ENCODE data around the gene FRMD1.

FRMD1 gene

DNA sequence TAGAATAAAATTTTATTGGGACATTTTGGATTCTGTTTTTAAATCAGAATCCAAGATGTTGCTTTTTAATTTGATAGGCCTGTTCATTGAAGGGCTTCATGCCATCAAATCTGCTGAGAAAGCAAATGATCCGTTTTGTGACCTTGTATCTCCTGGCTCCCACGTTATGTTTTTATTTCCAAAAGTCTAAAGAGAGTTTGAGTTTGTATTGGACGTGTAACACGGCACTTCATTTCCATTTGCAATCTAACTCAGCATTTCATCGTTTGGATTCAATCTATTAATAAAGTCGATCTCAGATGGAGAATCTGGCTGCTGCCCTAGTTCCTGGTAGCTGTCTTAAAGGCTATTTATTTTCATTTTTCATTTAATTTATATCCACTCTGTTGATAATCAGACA is 64.6 kb downstream of the FRMD1 start:
- Histone ChIP-seq H4K20me1 (ENCODE audit: control insufficient read depth, insufficient read depth, low read depth, low read length) (no peaks in the 10 kb centered on the region), H3F3A (ENCODE audit: control insufficient read depth, insufficient read depth) (no peaks in the 10 kb centered on the region), H3K79me2 (ENCODE audit: control insufficient read depth, low read length) (no peaks in the 10 kb centered on the region), H3K4me2 (ENCODE audit: low read length) (no peak overlapping the region), H3K27ac (ENCODE audit: low read depth, low read length) (no peak overlapping the region), H3K27me3 (ENCODE audit: control insufficient read depth, low read length) (no peaks in the 10 kb centered on the region), H3K4me3 (ENCODE audit: low read length) (no peak overlapping the region), H3K36me3 (ENCODE audit: control insufficient read depth, low read length) (no peaks in the 10 kb centered on the region), H3K4me1 (ENCODE audit: control insufficient read depth, low read length) (no peaks in the 10 kb centered on the region), H3K9me3 (ENCODE audit: control insufficient read depth, insufficient read depth, low read length) (peaks cover 16% of the 10 kb centered on the region; the same call in 1 of the 2 replicates), H3K9me2 (replicated peaks; ENCODE audit: control insufficient read depth, low read length) (no peaks in the 10 kb centered on the region)
- TF ChIP-seq, protein P1, sequence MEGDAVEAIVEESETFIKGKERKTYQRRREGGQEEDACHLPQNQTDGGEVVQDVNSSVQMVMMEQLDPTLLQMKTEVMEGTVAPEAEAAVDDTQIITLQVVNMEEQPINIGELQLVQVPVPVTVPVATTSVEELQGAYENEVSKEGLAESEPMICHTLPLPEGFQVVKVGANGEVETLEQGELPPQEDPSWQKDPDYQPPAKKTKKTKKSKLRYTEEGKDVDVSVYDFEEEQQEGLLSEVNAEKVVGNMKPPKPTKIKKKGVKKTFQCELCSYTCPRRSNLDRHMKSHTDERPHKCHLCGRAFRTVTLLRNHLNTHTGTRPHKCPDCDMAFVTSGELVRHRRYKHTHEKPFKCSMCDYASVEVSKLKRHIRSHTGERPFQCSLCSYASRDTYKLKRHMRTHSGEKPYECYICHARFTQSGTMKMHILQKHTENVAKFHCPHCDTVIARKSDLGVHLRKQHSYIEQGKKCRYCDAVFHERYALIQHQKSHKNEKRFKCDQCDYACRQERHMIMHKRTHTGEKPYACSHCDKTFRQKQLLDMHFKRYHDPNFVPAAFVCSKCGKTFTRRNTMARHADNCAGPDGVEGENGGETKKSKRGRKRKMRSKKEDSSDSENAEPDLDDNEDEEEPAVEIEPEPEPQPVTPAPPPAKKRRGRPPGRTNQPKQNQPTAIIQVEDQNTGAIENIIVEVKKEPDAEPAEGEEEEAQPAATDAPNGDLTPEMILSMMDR (IDR thresholded peaks at IDR 0.05; ENCODE audit: low read depth, low read length, poor library complexity, severe bottlenecking) = no peak
- TF ChIP-seq EZH2phosphoT487 (IDR thresholded peaks at IDR 0.05; ENCODE audit: borderline replicate concordance, low read length) = no peak

DNA sequence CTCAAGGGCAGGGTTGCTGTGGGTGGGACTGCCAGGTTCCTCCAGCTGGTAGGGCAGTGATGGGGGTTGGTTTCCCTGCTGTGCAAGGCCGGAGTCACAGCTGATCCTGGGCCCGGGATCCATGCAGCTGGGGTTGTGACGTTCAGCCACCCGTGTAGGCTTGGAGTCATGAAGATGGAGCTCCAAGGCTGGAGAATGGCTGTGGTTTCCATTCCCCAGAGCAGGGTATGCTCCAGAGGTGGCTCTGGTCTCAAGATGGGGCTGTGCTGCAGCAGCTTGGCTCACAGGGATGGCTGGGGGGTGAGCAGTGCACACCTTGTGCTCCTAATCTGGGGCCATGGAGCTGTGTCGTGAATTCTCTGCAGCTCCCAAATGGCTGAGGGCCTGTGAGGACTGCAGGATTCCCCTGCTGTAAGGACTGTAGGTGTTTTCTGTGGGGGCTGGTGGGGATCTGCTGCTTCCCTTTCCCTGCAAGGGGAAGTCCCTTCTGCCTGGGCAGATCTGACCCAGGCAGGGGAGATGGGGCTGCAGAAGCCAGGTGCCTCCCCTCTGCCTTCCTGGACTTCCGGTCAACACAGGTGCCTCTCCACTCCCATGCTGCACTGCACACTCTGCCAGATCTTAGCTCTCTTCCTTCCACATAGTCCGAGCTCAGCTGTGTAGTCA is 65.6 kb downstream of the FRMD1 start:
- no peak overlapping the region for H3K27ac ChIP-seq (ENCODE audit: low read depth, low read length)
- no peaks in the 10 kb centered on the region for H3K36me3 ChIP-seq (ENCODE audit: control insufficient read depth, low read length)
- H3K4me3 ChIP-seq (ENCODE audit: low read length) = no peak overlapping the region
- no peak overlapping the region for H3K4me2 ChIP-seq (ENCODE audit: low read length)
- H4K20me1 ChIP-seq (ENCODE audit: control insufficient read depth, insufficient read depth, low read depth, low read length) = no peaks in the 10 kb centered on the region
- no peaks in the 10 kb centered on the region for H3K27me3 ChIP-seq (ENCODE audit: control insufficient read depth, low read length)
- no peaks in the 10 kb centered on the region for H3K79me2 ChIP-seq (ENCODE audit: control insufficient read depth, low read length)
- H3K4me1 ChIP-seq (ENCODE audit: control insufficient read depth, low read length) = no peaks in the 10 kb centered on the region
- H3K9me2 ChIP-seq (replicated peaks; ENCODE audit: control insufficient read depth, low read length) = no peaks in the 10 kb centered on the region
- H3K9me3 ChIP-seq (ENCODE audit: control insufficient read depth, insufficient read depth, low read length) = peaks cover 16% of the 10 kb centered on the region; the same call in 1 of the 2 replicates
- no peaks in the 10 kb centered on the region for H3F3A ChIP-seq (ENCODE audit: control insufficient read depth, insufficient read depth)
- TF ChIP-seq, protein P1 (IDR thresholded peaks at IDR 0.05; ENCODE audit: low read depth, low read length, poor library complexity, severe bottlenecking) = no peak
- no peak for TF ChIP-seq EZH2phosphoT487 (IDR thresholded peaks at IDR 0.05; ENCODE audit: borderline replicate concordance, low read length)

DNA sequence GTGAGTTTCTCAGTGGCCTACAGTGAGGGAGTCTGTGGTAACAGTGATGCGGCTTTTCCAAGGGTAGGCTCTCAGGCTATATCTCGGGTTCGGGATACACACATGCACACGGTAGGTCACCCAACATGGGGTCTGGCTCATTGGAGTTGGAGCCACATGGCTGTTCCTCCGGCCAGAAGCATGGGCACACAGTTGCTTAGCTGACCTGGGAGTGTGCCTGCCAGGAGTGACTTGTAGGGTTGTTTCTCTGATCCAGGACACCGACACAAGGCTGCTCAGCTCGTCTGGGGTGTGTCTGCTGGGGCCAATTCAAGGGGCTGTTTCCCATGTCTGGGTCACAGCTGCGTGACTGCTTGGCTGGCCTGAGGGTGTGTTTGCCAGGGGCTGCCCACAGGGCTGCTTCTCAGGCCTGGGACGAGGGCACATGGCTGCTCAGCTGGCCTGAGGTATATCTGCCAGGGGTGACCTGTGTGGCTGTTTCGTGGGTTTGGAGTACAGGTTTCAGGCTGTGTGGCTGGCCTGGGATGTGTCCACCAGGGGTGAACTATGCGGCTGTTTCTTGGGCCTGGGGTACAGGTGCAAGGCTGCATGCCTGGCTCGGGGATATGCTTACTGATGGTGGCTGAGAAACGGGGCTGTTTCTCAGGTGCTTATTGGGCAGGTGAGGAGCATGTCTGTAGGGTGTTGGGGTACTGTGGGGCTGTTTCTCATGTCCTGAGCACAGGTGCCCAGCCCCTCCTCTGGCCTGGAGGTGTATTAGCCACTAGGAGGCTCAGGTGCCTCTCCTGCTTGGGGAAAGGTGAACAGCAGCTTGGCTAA is 66.4 kb downstream of the FRMD1 start:
- Histone ChIP-seq H3K9me2 (replicated peaks; ENCODE audit: control insufficient read depth, low read length) (no peaks in the 10 kb centered on the region), H3K36me3 (ENCODE audit: control insufficient read depth, low read length) (no peaks in the 10 kb centered on the region), H3K4me1 (ENCODE audit: control insufficient read depth, low read length) (no peaks in the 10 kb centered on the region), H3F3A (ENCODE audit: control insufficient read depth, insufficient read depth) (no peaks in the 10 kb centered on the region), H3K27me3 (ENCODE audit: control insufficient read depth, low read length) (no peaks in the 10 kb centered on the region), H3K27ac (ENCODE audit: low read depth, low read length) (no peak overlapping the region), H4K20me1 (ENCODE audit: control insufficient read depth, insufficient read depth, low read depth, low read length) (no peaks in the 10 kb centered on the region), H3K79me2 (ENCODE audit: control insufficient read depth, low read length) (no peaks in the 10 kb centered on the region), H3K4me2 (ENCODE audit: low read length) (no peak overlapping the region), H3K9me3 (ENCODE audit: control insufficient read depth, insufficient read depth, low read length) (peaks cover 16% of the 10 kb centered on the region; the same call in 1 of the 2 replicates), H3K4me3 (ENCODE audit: low read length) (no peak overlapping the region)
- TF ChIP-seq, protein P1 (IDR thresholded peaks at IDR 0.05; ENCODE audit: low read depth, low read length, poor library complexity, severe bottlenecking) = no peak
- TF ChIP-seq EZH2phosphoT487 (IDR thresholded peaks at IDR 0.05; ENCODE audit: borderline replicate concordance, low read length) = no peak

Data from DOHH2 (cell line).